D721Med (cell line): ENCODE data around the gene PAK2.

Experiments
- DNase-seq: peaks from one replicate; pipeline ENCODE4 v3.0.0; 2011; ENCODE audit warnings: low spot score; ENCODE audit not compliant: insufficient read length
- FAIRE-seq: peaks from 2 replicates; lab custom pipeline; 2011; peaks lifted over from hg19 to GRCh38; lab: Jason Lieb, UNC
- CTCF ChIP-seq: IDR thresholded peaks from 2 replicates; pipeline ENCODE4 v1.5.1; 2012; ENCODE audit warnings: mild to moderate bottlenecking, control low read depth; ENCODE audit not compliant: insufficient read depth; ENCODE audit errors: missing control alignments

The PAK2 gene

DNA sequence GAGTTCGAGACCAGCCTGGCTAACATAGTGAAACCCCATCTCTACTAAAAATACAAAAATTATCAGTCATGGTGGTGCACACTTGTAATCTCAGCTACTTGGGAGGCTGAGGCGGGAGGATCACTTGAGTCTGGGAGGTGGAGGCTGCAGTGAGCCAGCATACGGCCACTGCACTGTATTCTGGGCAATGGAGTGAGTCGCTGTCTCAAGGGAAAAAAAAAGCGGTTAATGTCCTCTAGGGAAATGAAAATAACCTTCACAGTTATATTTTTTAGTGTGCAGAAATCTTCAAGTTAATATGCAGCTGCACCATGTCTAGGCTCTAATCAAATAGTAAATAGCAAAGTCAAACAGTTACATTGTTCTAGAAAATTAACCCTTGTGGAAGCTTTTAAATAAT lies 42.4 kb upstream of the PAK2 start:
- no peak for FAIRE-seq
- no peak for DNase-seq
- TF ChIP-seq CTCF, result no peak

DNA sequence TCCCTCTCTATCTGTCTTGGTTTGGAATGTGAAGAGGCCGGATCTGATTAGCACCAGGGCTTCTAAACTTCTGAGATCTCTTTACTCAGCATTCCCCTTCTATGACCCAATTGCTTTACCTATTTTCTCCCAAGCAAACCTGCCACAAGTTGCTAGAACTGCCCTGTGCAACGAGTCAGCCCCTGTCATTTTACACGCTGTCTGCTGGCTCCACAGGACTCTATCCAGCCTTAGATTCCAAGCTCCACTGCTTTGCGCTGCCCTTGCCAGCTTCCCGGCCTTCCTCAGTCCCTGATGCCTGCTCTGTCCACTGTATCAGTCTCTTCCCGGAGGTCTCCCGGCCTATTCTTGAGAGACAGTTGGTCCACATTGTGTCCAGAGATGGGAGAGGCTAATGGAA lies 39.9 kb upstream of the PAK2 start:
- FAIRE-seq (no peak), DNase-seq (no peak)
- TF ChIP-seq CTCF, result no peak

GRCh38 chr3:196700801-196701200 lies 38.9 kb upstream of the PAK2 start:
- FAIRE-seq, result no peak
- TF ChIP-seq CTCF, result no peak
- no peak for DNase-seq

DNA sequence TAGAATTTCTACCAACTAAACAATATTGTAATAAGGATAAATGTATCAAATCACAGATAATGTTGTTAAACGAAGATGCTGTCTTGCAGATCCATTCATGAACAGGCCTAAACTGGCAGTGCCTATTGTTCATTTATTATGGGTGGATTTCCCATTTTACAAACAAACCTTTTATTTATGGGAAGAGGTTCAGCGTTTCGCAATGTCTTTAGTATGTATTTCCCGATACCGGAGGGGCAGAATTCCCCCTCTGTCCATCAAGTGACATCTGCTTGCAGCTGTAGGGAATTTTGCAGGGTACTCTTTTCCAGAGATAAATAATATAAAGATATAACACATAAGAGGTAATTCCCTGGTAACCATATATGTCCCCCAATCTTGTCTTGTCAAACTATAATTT lies 33.3 kb upstream of the PAK2 start:
- FAIRE-seq (no peak), DNase-seq (no peak)
- TF ChIP-seq CTCF, result no peak

GRCh38 chr3:196706731-196707130 lies 32.9 kb upstream of the PAK2 start:
- no peak for DNase-seq
- FAIRE-seq, result no peak
- TF ChIP-seq CTCF, result no peak

GRCh38 chr3:196707566-196707965 lies 32.1 kb upstream of the PAK2 start:
- DNase-seq, result no peak
- no peak for FAIRE-seq
- TF ChIP-seq CTCF, result no peak

DNA sequence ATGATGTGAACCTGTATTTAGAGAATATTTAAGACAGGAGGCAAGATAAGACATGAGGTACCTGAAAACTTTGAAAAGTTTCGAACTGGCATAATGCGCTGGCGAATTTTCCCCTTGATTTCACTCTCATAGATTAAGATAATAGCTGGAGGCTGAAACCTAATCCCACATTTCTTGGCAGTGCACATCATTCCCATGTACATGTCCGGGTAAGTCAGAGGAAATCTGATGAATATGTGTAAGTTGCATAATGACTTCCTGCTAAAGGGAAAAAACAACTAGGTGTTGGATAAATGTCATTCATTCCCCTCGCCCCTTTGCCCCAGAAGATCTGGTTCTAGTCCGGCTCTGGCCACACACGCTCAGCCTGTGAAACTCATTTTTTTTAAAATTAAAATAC lies 31.2 kb upstream of the PAK2 start:
- no peak for TF ChIP-seq CTCF
- DNase-seq (no peak), FAIRE-seq (no peak)
